Astrocyte of the cerebellum (primary cell): ENCODE results near the gene IFTAP.

Experiments used
- DNase-seq: peaks from one replicate; pipeline ENCODE4 v3.0.0-alpha.2; 2011; ENCODE audit warnings: low read depth
- H3K4me3 ChIP-seq: 2 replicates; pipeline ENCODE4 v1.5.1; 2011; ENCODE audit warnings: mild to moderate bottlenecking, low read depth, low read length, moderate library complexity
- CTCF ChIP-seq: IDR thresholded peaks from 2 replicates; pipeline ENCODE4 v1.5.1; 2012; ENCODE audit warnings: low read length, low read depth, moderate library complexity, mild to moderate bottlenecking; ENCODE audit errors: missing control alignments
- in situ Hi-C: cut with HindIII; loops from 2 replicates; pipeline ENCODE4 v1.10.0; 2017; ENCODE audit warnings: low sequenced_read_pairs

Gene IFTAP

DNA sequence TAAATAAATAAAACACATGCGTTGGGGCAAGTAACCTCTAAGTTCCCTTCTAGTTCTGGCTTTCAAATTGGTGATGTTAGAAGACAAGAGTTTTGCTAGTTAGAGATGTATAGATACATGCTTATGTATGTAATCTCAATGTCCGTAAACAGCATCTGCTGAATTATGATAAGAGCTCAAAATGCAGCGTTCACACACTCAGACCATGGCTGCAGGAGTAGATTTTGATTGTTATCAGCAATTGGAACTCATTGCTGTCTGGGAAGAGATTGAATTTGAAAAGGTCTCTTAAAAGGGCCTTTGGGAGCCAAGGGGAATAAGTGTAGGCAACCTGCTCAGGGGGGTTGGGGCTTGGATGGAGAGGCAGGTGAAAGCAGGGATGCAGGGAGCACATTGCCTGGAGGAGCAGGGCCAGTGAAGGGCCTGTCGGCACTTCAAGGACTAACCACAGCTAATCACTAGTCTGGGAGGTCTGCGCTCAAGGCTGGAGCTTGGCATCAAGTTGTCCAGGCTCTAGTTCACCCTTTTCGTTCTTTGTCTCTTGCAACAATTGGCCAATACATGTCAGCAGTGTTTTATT is 29.2 kb upstream of the IFTAP start:
- in situ Hi-C loops: loop anchor here (5.0 kb wide), 1 partner anchor 97 kb away; no protein-coding TSS in a partner anchor
- no peak overlapping the region for H3K4me3 ChIP-seq
- TF ChIP-seq CTCF: no peak
- DNase-seq: no peak

DNA sequence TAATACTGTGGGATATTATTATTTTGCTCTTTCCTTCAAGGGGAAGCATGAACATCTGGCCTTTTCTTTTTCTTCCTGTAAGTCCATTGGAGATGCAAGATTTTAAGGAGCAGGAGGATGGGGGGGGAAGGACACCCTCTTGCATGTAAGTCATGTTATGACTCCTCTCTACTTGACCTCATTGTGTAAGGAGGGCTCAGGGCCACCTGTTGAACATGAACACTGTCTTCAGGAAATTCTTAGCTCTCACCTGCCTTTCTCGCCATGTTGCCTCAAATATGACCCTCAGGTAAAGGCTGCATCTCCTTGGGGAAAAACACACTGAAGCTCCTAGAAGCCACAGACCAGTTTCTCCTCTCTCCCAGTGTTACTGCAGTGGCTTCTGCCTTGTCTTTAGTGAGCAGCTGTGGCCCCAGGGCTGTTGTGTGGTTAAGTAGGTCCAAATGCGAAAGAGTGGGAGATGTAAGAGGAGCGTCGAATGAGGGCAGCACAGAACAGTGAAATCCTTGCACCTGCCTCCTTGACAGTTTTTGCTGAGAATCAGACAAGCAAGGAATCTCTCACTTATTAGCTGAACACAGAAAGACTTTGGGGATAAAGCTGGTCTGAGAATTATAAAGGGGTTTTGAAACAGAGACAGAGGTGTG is 27.8 kb upstream of the IFTAP start:
- in situ Hi-C loops: loop anchor here (5.0 kb wide), 1 partner anchor 96 kb away; no protein-coding TSS in a partner anchor
- H3K4me3 ChIP-seq: no peak overlapping the region
- no peak for TF ChIP-seq CTCF
- no peak for DNase-seq

DNA sequence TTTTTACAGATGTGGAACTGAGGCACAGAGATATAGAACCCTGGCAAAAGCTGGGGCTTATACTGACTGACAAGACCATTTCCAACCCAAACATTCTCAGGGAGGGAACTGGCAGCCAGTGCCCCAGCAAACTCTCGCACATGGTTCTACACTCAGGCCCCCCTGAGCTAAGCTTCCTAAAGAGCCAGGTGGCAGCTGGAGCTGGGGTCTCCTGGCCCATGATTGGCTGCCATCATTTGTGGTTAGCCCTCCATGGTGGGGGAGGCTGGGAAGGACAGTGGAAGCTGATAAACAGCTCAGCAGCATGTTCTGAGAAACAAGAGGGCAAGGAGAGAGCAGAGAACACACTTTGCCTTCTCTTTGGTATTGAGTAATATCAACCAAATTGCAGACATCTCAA is 26.6 kb upstream of the IFTAP start, which contains the start of gene RAG1:
Gene RAG1, plus strand, starts transcription at position 314 of the 400 bp plus-strand sequence. CDS start 5,298 bp downstream, outside the sequence.
- H3K4me3 ChIP-seq: no peak within 1 kb of the TSS
- no peak for TF ChIP-seq CTCF
- in situ Hi-C loops: loop anchor here (5.0 kb wide), 1 partner anchor 95 kb away; no protein-coding TSS in a partner anchor
- no peak for DNase-seq

DNA sequence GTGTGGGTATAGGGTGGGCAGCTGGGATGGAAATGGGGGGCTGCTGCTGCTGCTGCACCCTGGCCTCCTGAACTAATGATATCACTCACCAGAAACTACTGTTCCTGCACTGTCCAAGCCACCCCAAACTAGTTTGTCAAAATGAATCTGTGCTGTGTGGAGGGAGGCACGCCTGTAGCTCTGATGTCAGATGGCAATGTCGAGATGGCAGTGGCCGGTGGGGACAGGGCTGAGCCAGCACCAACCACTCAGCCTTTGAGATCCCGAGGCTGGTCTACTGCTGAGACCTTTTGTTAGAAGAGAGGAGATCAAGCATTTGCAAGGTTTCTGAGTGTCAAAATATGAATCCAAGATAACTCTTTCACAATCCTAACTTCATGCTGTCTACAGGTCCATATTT is 25.2 kb upstream of the IFTAP start:
- no peak for TF ChIP-seq CTCF
- H3K4me3 ChIP-seq: no peak overlapping the region
- in situ Hi-C loops: loop anchor here (5.0 kb wide), 1 partner anchor 93 kb away; no protein-coding TSS in a partner anchor
- DNase-seq: no peak

DNA sequence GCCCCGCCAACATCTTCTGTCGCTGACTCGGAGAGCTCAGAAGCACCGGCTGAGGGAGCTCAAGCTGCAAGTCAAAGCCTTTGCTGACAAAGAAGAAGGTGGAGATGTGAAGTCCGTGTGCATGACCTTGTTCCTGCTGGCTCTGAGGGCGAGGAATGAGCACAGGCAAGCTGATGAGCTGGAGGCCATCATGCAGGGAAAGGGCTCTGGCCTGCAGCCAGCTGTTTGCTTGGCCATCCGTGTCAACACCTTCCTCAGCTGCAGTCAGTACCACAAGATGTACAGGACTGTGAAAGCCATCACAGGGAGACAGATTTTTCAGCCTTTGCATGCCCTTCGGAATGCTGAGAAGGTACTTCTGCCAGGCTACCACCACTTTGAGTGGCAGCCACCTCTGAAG is 19.8 kb upstream of the IFTAP start:
- no peak for TF ChIP-seq CTCF
- no peak overlapping the region for H3K4me3 ChIP-seq
- no peak for DNase-seq
- in situ Hi-C loops: no loop called here

DNA sequence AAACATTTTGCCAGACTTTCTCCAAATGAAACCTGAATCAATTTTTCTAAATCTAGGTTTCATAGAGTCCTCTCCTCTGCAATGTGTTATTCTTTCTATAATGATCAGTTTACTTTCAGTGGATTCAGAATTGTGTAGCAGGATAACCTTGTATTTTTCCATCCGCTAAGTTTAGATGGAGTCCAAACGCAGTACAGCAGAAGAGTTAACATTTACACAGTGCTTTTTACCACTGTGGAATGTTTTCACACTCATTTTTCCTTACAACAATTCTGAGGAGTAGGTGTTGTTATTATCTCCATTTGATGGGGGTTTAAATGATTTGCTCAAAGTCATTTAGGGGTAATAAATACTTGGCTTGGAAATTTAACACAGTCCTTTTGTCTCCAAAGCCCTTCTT is 16.9 kb upstream of the IFTAP start:
- in situ Hi-C loops: no loop called here
- no peak for TF ChIP-seq CTCF
- H3K4me3 ChIP-seq: no peak overlapping the region
- DNase-seq: no peak
